ENCODE results near the gene CCNK.

- TF ChIP-seq EZH2 (IDR thresholded peaks at IDR 0.05; ENCODE audit: low read depth) (no peak), CTCF (conservative IDR thresholded peaks at IDR 0.05) (no peak)
These were observed 73.7 kb downstream of the CCNK start for GRCh38 chr14:99554757-99555531.
